Inferior parietal cortex (tissue), 1 donor: ENCODE data around the gene SFTPB.

Experiments
- DNase-seq: peaks from one replicate; pipeline ENCODE4 v3.0.0-alpha.2; 2016; ENCODE audit errors: extremely low spot score

SFTPB gene

GRCh38 chr2:85702800-85703199 lies 34.8 kb upstream of the SFTPB start:
- DNase-seq: no peak

DNA sequence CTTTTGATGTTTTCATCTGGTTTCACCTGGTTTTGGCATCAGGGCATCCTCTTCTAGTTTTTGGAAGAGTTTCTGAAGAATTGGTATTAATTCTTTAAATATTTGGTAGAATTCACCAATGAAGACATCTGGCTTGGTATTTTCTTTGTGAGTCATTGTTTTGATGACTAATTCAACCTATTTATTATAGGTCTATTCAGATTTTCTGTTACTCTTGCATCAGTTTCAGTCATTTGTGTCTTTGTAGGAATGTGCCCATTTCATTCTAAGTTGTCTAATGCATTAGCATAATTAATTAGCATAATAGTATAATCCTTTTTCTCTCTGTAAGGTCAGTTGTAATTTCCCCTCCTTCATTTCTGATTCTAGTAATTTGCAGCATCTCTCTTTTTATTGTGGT lies 34.2 kb upstream of the SFTPB start:
- DNase-seq: no peak

DNA sequence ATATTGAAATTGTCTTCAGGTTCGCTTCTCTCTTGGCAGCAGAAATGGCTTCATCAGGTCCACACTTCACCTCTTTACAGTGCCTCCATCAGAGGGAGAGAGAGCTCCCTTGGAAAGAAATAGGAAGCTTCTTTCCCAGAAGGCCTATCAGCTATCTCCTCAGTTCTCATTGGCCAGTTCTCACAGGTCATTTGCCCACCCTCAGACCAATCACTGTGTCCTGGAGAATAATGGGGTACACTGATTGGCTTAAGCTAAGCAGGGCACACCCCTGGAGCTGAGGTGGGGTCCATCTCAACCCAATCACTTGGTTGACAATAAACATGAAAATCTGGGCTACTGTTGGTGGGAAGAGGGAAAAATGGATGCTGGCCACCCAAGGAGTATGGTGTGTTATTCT lies 31.3 kb upstream of the SFTPB start:
- no peak for DNase-seq

- no peak for DNase-seq
These were observed 30.9 kb upstream of the SFTPB start for GRCh38 chr2:85698880-85699254.

GRCh38 chr2:85698184-85698879 lies 30.3 kb upstream of the SFTPB start:
- DNase-seq: no peak

DNA sequence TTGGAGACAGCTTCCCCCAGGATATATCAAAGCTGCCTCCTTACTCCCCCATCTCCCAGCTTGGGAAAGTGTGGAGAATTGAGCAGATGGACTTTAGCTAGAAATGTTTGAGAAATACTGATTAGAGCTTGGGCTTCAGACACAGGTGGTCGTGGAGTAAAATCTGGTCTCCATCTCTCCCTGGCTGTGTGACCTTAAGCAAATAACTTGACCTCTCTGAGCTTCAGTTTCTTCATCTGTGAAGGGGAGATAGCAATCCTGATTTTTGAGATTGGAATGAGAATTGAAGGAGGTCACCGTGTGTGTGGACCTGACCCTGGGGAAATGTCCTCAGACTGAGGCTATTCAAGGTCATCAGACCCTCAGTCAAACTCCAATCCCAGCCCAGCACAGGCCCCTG lies 29.7 kb upstream of the SFTPB start:
- DNase-seq: no peak

DNA sequence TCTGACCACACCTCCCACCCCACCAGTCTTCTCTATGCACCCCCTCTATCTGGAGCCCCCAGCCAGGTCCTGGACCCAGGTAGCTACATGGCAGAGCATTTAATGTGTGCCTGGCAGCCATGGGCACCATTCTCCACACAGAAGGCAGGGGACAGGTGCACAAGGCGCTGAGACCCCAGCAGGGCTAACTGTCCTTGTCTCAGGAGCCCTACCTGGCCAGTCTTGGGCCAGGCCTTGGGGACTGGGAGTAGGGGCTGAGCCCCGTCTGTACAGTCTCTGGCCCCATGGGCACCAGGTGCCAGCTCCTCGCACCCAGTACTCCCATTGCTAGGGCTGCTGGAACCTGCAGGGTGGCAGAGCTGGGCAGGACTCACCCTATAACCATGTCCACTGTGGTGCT lies 29.1 kb upstream of the SFTPB start:
- no peak for DNase-seq

- no peak for DNase-seq
These were observed 28.0 kb upstream of the SFTPB start for GRCh38 chr2:85695691-85696668.

GRCh38 chr2:85695121-85695520 lies 27.1 kb upstream of the SFTPB start:
- no peak for DNase-seq

GRCh38 chr2:85694052-85695025 lies 26.3 kb upstream of the SFTPB start, which contains the start of gene GNLY:
Gene GNLY, plus strand, starts transcription at chr2:85694358. Its CDS starts 61 bp downstream, at chr2:85694419.
- no peak for DNase-seq

- DNase-seq: no peak
These were observed 24.1 kb upstream of the SFTPB start for GRCh38 chr2:85692039-85692645.

DNA sequence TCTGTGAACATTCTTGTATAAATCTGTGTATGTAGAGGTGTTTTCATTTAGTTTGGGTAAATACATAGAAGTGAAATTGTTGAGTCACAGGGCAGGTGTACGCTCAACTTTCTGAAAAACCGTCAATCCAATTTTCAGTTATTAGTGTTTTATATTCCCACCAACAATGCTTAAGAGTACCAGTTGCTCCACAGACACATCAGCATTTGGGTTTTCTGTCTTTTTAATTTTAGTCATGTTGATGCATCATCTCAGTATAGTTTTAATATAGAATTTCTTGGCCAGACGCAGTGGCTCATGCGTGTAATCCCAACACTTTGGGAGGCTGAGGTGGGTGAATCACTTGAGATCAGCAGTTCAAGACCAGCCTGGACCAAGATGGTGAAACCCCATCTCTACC lies 22.9 kb upstream of the SFTPB start:
- no peak for DNase-seq

GRCh38 chr2:85684806-85685205 lies 16.8 kb upstream of the SFTPB start:
- no peak for DNase-seq

GRCh38 chr2:85684380-85684779 lies 16.4 kb upstream of the SFTPB start:
- no peak for DNase-seq

- no peak for DNase-seq
These were observed 14.4 kb upstream of the SFTPB start for GRCh38 chr2:85682378-85682777.

- DNase-seq: no peak
These were observed 13.8 kb upstream of the SFTPB start for GRCh38 chr2:85681776-85682175.

- no peak for DNase-seq
These were observed 13.4 kb upstream of the SFTPB start for GRCh38 chr2:85681372-85681763.

GRCh38 chr2:85680707-85681371 lies 12.8 kb upstream of the SFTPB start:
- no peak for DNase-seq

GRCh38 chr2:85678794-85679672 lies 11.0 kb upstream of the SFTPB start:
- DNase-seq: peak; percentile 82

- no peak for DNase-seq
These were observed 10.4 kb upstream of the SFTPB start for GRCh38 chr2:85678377-85678776.
